SK-N-SH (cell line): ENCODE data around the gene SCUBE3. TPM values are rescaled to one million over a fixed set of nuclear protein-coding genes. Genes with fewer than 3 reads are reported as not detected.

Experiments used
- CTCF ChIA-PET: fragments of 300-600, 350-600 bp; formaldehyde crosslinking; extraction: SDS; loops from one replicate; lab custom pipeline; 2021; lab: Yijun Ruan, JAX
- POLR2A ChIA-PET: fragments of 350-600 bp; sonication (Branson Sonifier 250); formaldehyde crosslinking; extraction: SDS; loops from one replicate; lab custom pipeline; 2020; ENCODE audit warnings: antibody characterized with exemption, inconsistent platforms; lab: Yijun Ruan, JAX
- DNase-seq: peaks from one replicate; pipeline ENCODE4 v3.0.0; 2012
- H2AFZ ChIP-seq: fragments of 200-600 bp; sonication (generic); 2 replicates; pipeline ENCODE4 v1.8.1; 2016; ENCODE audit warnings: antibody characterized with exemption, mild to moderate bottlenecking, low read depth
- H3F3A ChIP-seq: fragments of 200-600 bp; sonication (generic); replicated peaks from 2 replicates; pipeline ENCODE3; 2016; ENCODE audit warnings: antibody characterized with exemption, mild to moderate bottlenecking; ENCODE audit not compliant: insufficient read depth
- H3K27ac ChIP-seq, 2 experiments: fragments of 200-500 bp in 1 of 2; fragments of 200-600 bp in 1 of 2; sonication (Bioruptor generic) in 1 of 2; sonication (generic), shearing (Covaris generic) in 1 of 2; 2 replicates each; pipeline versions ENCODE4 v1.5.1 to v1.6.1; 2014 to 2016; ENCODE audit warnings: low read depth in 2 of 2, inconsistent platforms in 1 of 2, low read length in 1 of 2, mild to moderate bottlenecking in 1 of 2, mixed read lengths in 1 of 2
- H3K27me3 ChIP-seq: fragments of 200-600 bp; sonication (generic), shearing (Covaris generic); 2 replicates; pipeline ENCODE4 v1.6.1; 2016; ENCODE audit warnings: mixed run types; ENCODE audit not compliant: insufficient read depth
- H3K36me3 ChIP-seq, 2 experiments: fragments of 200-500 bp in 1 of 2; fragments of 200-600 bp in 1 of 2; sonication (Bioruptor generic) in 1 of 2; sonication (generic) in 1 of 2; replicated peaks in 1 of 2; 2 replicates each; pipeline versions ENCODE3 to v1.5.1; 2014 to 2016; ENCODE audit warnings: low read length in 1 of 2, mild to moderate bottlenecking in 1 of 2; ENCODE audit not compliant: insufficient read depth in 2 of 2, control insufficient read depth in 1 of 2
- H3K4me1 ChIP-seq, 2 experiments: fragments of 200-500 bp in 1 of 2; fragments of 200-600 bp in 1 of 2; sonication (Bioruptor generic) in 1 of 2; sonication (generic), shearing (Covaris generic) in 1 of 2; 2 replicates each; pipeline versions ENCODE4 v1.5.1 to v1.6.1; 2014 to 2016; ENCODE audit warnings: low read depth in 1 of 2, low read length in 1 of 2, mixed run types in 1 of 2; ENCODE audit not compliant: insufficient read depth in 2 of 2, control insufficient read depth in 1 of 2
- H3K4me2 ChIP-seq: fragments of 200-600 bp; sonication (generic), shearing (Covaris generic); 2 replicates; pipeline ENCODE4 v1.6.1; 2017; ENCODE audit warnings: mixed run types
- H3K4me3 ChIP-seq, 2 experiments: fragments of 200-500 bp in 1 of 2; fragments of 200-600 bp in 1 of 2; sonication (Bioruptor generic) in 1 of 2; sonication (generic), shearing (Covaris generic) in 1 of 2; 2 replicates each; pipeline versions ENCODE4 v1.5.1 to v1.8.1; 2014 to 2016; ENCODE audit warnings: low read depth in 2 of 2, inconsistent platforms in 1 of 2, low read length in 1 of 2, mild to moderate bottlenecking in 1 of 2, mixed read lengths in 1 of 2, moderate library complexity in 1 of 2
- H3K79me2 ChIP-seq: fragments of 200-600 bp; sonication (generic); 2 replicates; pipeline ENCODE4 v1.8.1; 2017; ENCODE audit warnings: mild to moderate bottlenecking; ENCODE audit not compliant: insufficient read depth
- H3K9ac ChIP-seq: fragments of 200-600 bp; sonication (generic); 2 replicates; pipeline ENCODE4 v1.6.1; 2017; ENCODE audit warnings: mixed run types
- H3K9me2 ChIP-seq: fragments of 200-600 bp; sonication (generic); 2 replicates; pipeline ENCODE4 v1.6.1; 2017; ENCODE audit warnings: mixed run types
- H3K9me3 ChIP-seq: fragments of 200-600 bp; sonication (generic); 2 replicates; pipeline ENCODE4 v1.6.1; 2017; ENCODE audit warnings: mixed run types, mild to moderate bottlenecking, moderate library complexity
- H4K20me1 ChIP-seq: fragments of 200-600 bp; sonication (generic); 2 replicates; pipeline ENCODE4 v1.6.1; 2017; ENCODE audit warnings: mild to moderate bottlenecking, mixed run types; ENCODE audit not compliant: insufficient read depth
- CHD2 ChIP-seq: fragments of 150-350 bp; IDR thresholded peaks from 2 replicates; pipeline ENCODE4 v1.6.1; 2018; ENCODE audit warnings: low read length; ENCODE audit not compliant: partially characterized antibody
- ELF1 ChIP-seq: IDR thresholded peaks from 2 replicates; pipeline ENCODE4 v1.4.0; 2012
- FOSL2 ChIP-seq: IDR thresholded peaks from 2 replicates; pipeline ENCODE4 v1.4.0; 2012; ENCODE audit warnings: low read depth, mild to moderate bottlenecking, moderate library complexity, borderline replicate concordance
- GABPA ChIP-seq: IDR thresholded peaks from 2 replicates; pipeline ENCODE4 v1.4.0; 2012; ENCODE audit warnings: low read depth, mild to moderate bottlenecking
- MEF2A ChIP-seq: IDR thresholded peaks from 2 replicates; pipeline ENCODE4 v1.4.0; 2012; ENCODE audit warnings: low read depth, borderline replicate concordance
- MXI1 ChIP-seq: IDR thresholded peaks from 2 replicates; pipeline ENCODE4 v1.6.1; 2012; ENCODE audit warnings: mild to moderate bottlenecking, low read depth, low read length, improper control_type of control experiment
- NRF1 ChIP-seq: IDR thresholded peaks from 2 replicates; pipeline ENCODE4 v1.6.1; 2012; ENCODE audit warnings: low read depth, mild to moderate bottlenecking, low read length
- PBX3 ChIP-seq: IDR thresholded peaks from 2 replicates; pipeline ENCODE4; 2012
- RAD21 ChIP-seq: IDR thresholded peaks from 2 replicates; pipeline ENCODE4 v1.6.1; 2012; ENCODE audit warnings: mild to moderate bottlenecking, low read length
- RXRA ChIP-seq: IDR thresholded peaks from 2 replicates; pipeline ENCODE4 v1.4.0; 2012; ENCODE audit warnings: low read depth, mild to moderate bottlenecking, borderline replicate concordance
- TAF1 ChIP-seq: IDR thresholded peaks from 2 replicates; pipeline ENCODE4 v1.6.1; 2012; ENCODE audit warnings: low read depth, mild to moderate bottlenecking, low read length, moderate library complexity, borderline replicate concordance
- TCF12 ChIP-seq: IDR thresholded peaks from 2 replicates; pipeline ENCODE4 v1.4.0; 2012
- TEAD4 ChIP-seq: IDR thresholded peaks from 2 replicates; pipeline ENCODE4 v1.4.0; 2012; ENCODE audit warnings: mild to moderate bottlenecking, borderline replicate concordance; ENCODE audit not compliant: insufficient read depth
- USF2 ChIP-seq: fragments of 150-350 bp; IDR thresholded peaks from 2 replicates; pipeline ENCODE4 v1.6.1; 2017; ENCODE audit warnings: antibody characterized with exemption, low read length, low read depth, borderline replicate concordance
- WGBS: methylation state at CpG from one replicate; pipeline ENCODE4 v1.1.6; 2017; ENCODE audit warnings: low lambda C conversion rate; 5-methylcytosine and 5-hydroxymethylcytosine counted together
- polyA plus RNA-seq, 3 experiments: library from polyadenylated mRNA; depleted of rRNA; stranded (reverse); fragments of >200 nt; gene quantifications; 2 replicates each; pipeline ENCODE4 v1.2.3, GENCODE V29; 2012

The SCUBE3 gene
- polyA plus RNA-seq, 1 of the 3 experiments (the other 2 are of a cell fraction): 2.0 TPM

GRCh38 chr6:35170166-35170565 is 43.6 kb upstream of the SCUBE3 start:
- Histone ChIP-seq H3K27me3 (no peaks in the 10 kb centered on the region), H3K27ac (0 out of 4 replicates have a peak overlapping the region, but pooled peaks of 1 of the 2 experiments have one; percentile 23), H3K9me2 (no peaks in the 10 kb centered on the region), H3K79me2 (no peaks in the 10 kb centered on the region), H2AFZ (no peak overlapping the region), H3F3A (no peaks in the 10 kb centered on the region), H3K4me1 (peaks cover 0 to 11% of the 10 kb centered on the region in 2 experiments; a peak in 2 of 4 replicates), H4K20me1 (no peaks in the 10 kb centered on the region), H3K9me3 (no peaks in the 10 kb centered on the region), H3K36me3 (no peaks in the 10 kb centered on the region), H3K9ac (no peak overlapping the region), H3K4me2 (no peak overlapping the region), H3K4me3 (no peak overlapping the region)
- 8% methylated on average over 1 of the region's 1 CpG for WGBS
- CTCF ChIA-PET: no interaction called here
- POLR2A ChIA-PET: no interaction called here
- TF ChIP-seq USF2 (no peak), MXI1 (no peak), FOSL2 (0 out of 2 replicates have a peak, but pooled peaks have one; percentile 20), CHD2 (no peak)
- DNase-seq: no peak

DNA sequence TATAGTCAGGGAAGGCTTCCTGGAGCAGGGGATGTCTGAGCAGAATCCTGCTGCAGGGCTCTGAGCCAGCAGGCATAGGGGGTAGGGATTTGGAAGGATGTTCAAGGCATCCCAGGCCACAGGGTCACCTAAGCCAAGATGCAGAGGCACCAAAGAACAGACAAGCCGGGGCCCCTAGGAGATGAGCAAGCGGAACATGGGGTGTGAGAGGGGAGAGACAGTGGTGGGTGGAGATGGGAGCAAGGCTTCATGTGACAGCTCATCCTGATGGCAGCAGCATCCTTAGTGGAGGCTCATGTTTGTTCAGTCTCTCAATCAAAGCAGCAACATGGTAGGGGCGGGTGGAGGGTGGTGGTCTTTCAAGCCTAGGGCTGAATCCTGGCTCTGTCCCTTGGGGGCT is 42.9 kb upstream of the SCUBE3 start:
- H3K9ac ChIP-seq: no peak overlapping the region
- no peak overlapping the region for H3K4me3 ChIP-seq
- H3K4me2 ChIP-seq: no peak overlapping the region
- H4K20me1 ChIP-seq: no peaks in the 10 kb centered on the region
- no peaks in the 10 kb centered on the region for H3K27me3 ChIP-seq
- no peaks in the 10 kb centered on the region for H3K79me2 ChIP-seq
- no peaks in the 10 kb centered on the region for H3F3A ChIP-seq
- peaks cover 0 to 11% of the 10 kb centered on the region in 2 experiments; a peak in 2 of 4 replicates for H3K4me1 ChIP-seq
- DNase-seq: no peak
- no peak overlapping the region for H2AFZ ChIP-seq
- CTCF ChIA-PET: interaction anchor here (1.2 to 2.2 kb wide), 3 partner anchors 31 to 38 kb away, joined by 3 to 7 read pairs (median 6); no protein-coding TSS in a partner anchor
- no peak overlapping the region; a peak in 1 of 4 replicates for H3K27ac ChIP-seq
- no peak for TF ChIP-seq PBX3
- no peak for TF ChIP-seq TAF1
- no peak for TF ChIP-seq RXRA
- no peak for TF ChIP-seq NRF1
- no peak for TF ChIP-seq TCF12
- no peak for TF ChIP-seq MEF2A
- TF ChIP-seq TEAD4: no peak
- POLR2A ChIA-PET: no interaction called here
- WGBS: 70% methylated on average over 3 of the region's 3 CpGs
- no peaks in the 10 kb centered on the region for H3K9me3 ChIP-seq
- H3K36me3 ChIP-seq: no peaks in the 10 kb centered on the region
- H3K9me2 ChIP-seq: no peaks in the 10 kb centered on the region

- 71% methylated on average over 2 of the region's 5 CpGs for WGBS
- no peaks in the 10 kb centered on the region for H3K27me3 ChIP-seq
- DNase-seq: no peak
- CTCF ChIA-PET: interaction anchor here (0.7 to 2.2 kb wide), 2 partner anchors 33 to 68 kb away, joined by 4 to 6 read pairs; no protein-coding TSS in a partner anchor
- H3K9me2 ChIP-seq: no peaks in the 10 kb centered on the region
- H3F3A ChIP-seq: peaks cover 10% of the 10 kb centered on the region
- no peaks in the 10 kb centered on the region for H3K9me3 ChIP-seq
- POLR2A ChIA-PET: no interaction called here
- H3K4me1 ChIP-seq: peaks cover 0 to 21% of the 10 kb centered on the region in 2 experiments; a peak in 3 of 4 replicates
- H3K4me3 ChIP-seq: no peak overlapping the region
- H3K9ac ChIP-seq: no peak overlapping the region
- H3K27ac ChIP-seq: no peak overlapping the region
- no peak overlapping the region for H3K4me2 ChIP-seq
- H4K20me1 ChIP-seq: no peaks in the 10 kb centered on the region
- TF ChIP-seq GABPA: no peak
- TF ChIP-seq MEF2A: no peak
- no peak for TF ChIP-seq RAD21
- no peak for TF ChIP-seq TEAD4
- TF ChIP-seq ELF1: no peak
- H3K36me3 ChIP-seq: no peaks in the 10 kb centered on the region
- H2AFZ ChIP-seq: no peak overlapping the region
- no peaks in the 10 kb centered on the region for H3K79me2 ChIP-seq
Observed at GRCh38 chr6:35173044-35173426, 40.7 kb upstream of the SCUBE3 start.
